ENCODE results near the gene AGAP1. TPM values are rescaled to one million over a fixed set of nuclear protein-coding genes. Genes with fewer than 3 reads are reported as not detected.

AGAP1 gene
- total and polyA plus RNA-seq, 4 donors = 2.0 to 8.5 (median 5.4) TPM

- DNase-seq (ENCODE audit: low spot score) = no peak
- Histone ChIP-seq H3K36me3 (ENCODE audit: control insufficient read depth in 4 of 4, insufficient read depth in 3 of 4, low read depth in 1 of 4, low read length in 3 of 4) (no peaks in the 10 kb centered on the region), H3K4me3 (ENCODE audit: low read depth in 1 of 3, low read length in 3 of 3) (no peak overlapping the region), H3K27ac (ENCODE audit: low read depth in 1 of 2, low read length in 2 of 2) (peak overlapping the region in 1 of 2 donors; percentile 14), H3K9ac (ENCODE audit: low read depth in 1 of 2, low read length in 2 of 2) (no peak overlapping the region), H3K4me1 (ENCODE audit: control insufficient read depth in 4 of 4, insufficient read depth in 4 of 4, low read length in 3 of 4) (peaks cover 3 to 23% (median 13%) of the 10 kb centered on the region in 4 donors), H3K27me3 (ENCODE audit: control insufficient read depth in 4 of 4, insufficient read depth in 4 of 4, low read length in 3 of 4) (no peaks in the 10 kb centered on the region), H3K9me3 (ENCODE audit: control insufficient read depth in 4 of 4, low read length in 3 of 4) (no peaks in the 10 kb centered on the region)
- TF ChIP-seq YY1 (IDR thresholded peaks at IDR 0.05) (no peak), GABPA (IDR thresholded peaks at IDR 0.05 in 1 of 2, conservative IDR thresholded peaks at IDR 0.05 in 1 of 2) (no peak), HNF4A (conservative IDR thresholded peaks at IDR 0.05) (peak in 1 of 2 donors; percentile 15), HNF4G (IDR thresholded peaks at IDR 0.05) (no peak), ZBTB33 (IDR thresholded peaks at IDR 0.05) (no peak), TAF1 (conservative IDR thresholded peaks at IDR 0.05) (no peak), RXRA (IDR thresholded peaks at IDR 0.05) (no peak)
- TF ChIP-seq, protein P1, sequence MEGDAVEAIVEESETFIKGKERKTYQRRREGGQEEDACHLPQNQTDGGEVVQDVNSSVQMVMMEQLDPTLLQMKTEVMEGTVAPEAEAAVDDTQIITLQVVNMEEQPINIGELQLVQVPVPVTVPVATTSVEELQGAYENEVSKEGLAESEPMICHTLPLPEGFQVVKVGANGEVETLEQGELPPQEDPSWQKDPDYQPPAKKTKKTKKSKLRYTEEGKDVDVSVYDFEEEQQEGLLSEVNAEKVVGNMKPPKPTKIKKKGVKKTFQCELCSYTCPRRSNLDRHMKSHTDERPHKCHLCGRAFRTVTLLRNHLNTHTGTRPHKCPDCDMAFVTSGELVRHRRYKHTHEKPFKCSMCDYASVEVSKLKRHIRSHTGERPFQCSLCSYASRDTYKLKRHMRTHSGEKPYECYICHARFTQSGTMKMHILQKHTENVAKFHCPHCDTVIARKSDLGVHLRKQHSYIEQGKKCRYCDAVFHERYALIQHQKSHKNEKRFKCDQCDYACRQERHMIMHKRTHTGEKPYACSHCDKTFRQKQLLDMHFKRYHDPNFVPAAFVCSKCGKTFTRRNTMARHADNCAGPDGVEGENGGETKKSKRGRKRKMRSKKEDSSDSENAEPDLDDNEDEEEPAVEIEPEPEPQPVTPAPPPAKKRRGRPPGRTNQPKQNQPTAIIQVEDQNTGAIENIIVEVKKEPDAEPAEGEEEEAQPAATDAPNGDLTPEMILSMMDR (IDR thresholded peaks at IDR 0.05; ENCODE audit: low read depth, low read length, missing input control) = no peak
- TF ChIP-seq, protein P2, sequence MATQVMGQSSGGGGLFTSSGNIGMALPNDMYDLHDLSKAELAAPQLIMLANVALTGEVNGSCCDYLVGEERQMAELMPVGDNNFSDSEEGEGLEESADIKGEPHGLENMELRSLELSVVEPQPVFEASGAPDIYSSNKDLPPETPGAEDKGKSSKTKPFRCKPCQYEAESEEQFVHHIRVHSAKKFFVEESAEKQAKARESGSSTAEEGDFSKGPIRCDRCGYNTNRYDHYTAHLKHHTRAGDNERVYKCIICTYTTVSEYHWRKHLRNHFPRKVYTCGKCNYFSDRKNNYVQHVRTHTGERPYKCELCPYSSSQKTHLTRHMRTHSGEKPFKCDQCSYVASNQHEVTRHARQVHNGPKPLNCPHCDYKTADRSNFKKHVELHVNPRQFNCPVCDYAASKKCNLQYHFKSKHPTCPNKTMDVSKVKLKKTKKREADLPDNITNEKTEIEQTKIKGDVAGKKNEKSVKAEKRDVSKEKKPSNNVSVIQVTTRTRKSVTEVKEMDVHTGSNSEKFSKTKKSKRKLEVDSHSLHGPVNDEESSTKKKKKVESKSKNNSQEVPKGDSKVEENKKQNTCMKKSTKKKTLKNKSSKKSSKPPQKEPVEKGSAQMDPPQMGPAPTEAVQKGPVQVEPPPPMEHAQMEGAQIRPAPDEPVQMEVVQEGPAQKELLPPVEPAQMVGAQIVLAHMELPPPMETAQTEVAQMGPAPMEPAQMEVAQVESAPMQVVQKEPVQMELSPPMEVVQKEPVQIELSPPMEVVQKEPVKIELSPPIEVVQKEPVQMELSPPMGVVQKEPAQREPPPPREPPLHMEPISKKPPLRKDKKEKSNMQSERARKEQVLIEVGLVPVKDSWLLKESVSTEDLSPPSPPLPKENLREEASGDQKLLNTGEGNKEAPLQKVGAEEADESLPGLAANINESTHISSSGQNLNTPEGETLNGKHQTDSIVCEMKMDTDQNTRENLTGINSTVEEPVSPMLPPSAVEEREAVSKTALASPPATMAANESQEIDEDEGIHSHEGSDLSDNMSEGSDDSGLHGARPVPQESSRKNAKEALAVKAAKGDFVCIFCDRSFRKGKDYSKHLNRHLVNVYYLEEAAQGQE (IDR thresholded peaks at IDR 0.05) = no peak
- WGBS = 84% methylated on average over 4 of the region's 4 CpGs
Observed at GRCh38 chr2:235512699-235513053, 18.8 kb downstream of the AGAP1 start.

- Histone ChIP-seq H3K9me3 (ENCODE audit: control insufficient read depth in 4 of 4, low read length in 3 of 4) (no peaks in the 10 kb centered on the region), H3K36me3 (ENCODE audit: control insufficient read depth in 4 of 4, insufficient read depth in 3 of 4, low read depth in 1 of 4, low read length in 3 of 4) (no peaks in the 10 kb centered on the region), H3K27me3 (ENCODE audit: control insufficient read depth in 4 of 4, insufficient read depth in 4 of 4, low read length in 3 of 4) (no peaks in the 10 kb centered on the region), H3K9ac (ENCODE audit: low read depth in 1 of 2, low read length in 2 of 2) (no peak overlapping the region), H3K27ac (ENCODE audit: low read depth in 1 of 2, low read length in 2 of 2) (peak overlapping the region; percentile 64 to 75), H3K4me3 (ENCODE audit: low read depth in 1 of 3, low read length in 3 of 3) (no peak overlapping the region), H3K4me1 (ENCODE audit: control insufficient read depth in 4 of 4, insufficient read depth in 4 of 4, low read length in 3 of 4) (peaks cover 3 to 28% (median 13%) of the 10 kb centered on the region in 4 donors)
- WGBS = 89% methylated on average over 14 of the region's 14 CpGs
- DNase-seq (ENCODE audit: low spot score) = no peak
- TF ChIP-seq, protein P2 (IDR thresholded peaks at IDR 0.05) = no peak
- TF ChIP-seq SP1 (IDR thresholded peaks at IDR 0.05) (no peak), EGR1 (IDR thresholded peaks at IDR 0.05; ENCODE audit: low read depth in 2 of 2) (no peak), FOXA2 (IDR thresholded peaks at IDR 0.05) (no peak), HNF4A (conservative IDR thresholded peaks at IDR 0.05) (no peak), NR2F2 (IDR thresholded peaks at IDR 0.05) (no peak), JUND (IDR thresholded peaks at IDR 0.05) (no peak), GABPA (IDR thresholded peaks at IDR 0.05 in 1 of 2, conservative IDR thresholded peaks at IDR 0.05 in 1 of 2) (no peak), HNF4G (IDR thresholded peaks at IDR 0.05) (no peak), RAD21 (IDR thresholded peaks at IDR 0.05) (no peak), FOXA1 (IDR thresholded peaks at IDR 0.05) (no peak), TAF1 (conservative IDR thresholded peaks at IDR 0.05) (no peak)
- TF ChIP-seq, protein P3, sequence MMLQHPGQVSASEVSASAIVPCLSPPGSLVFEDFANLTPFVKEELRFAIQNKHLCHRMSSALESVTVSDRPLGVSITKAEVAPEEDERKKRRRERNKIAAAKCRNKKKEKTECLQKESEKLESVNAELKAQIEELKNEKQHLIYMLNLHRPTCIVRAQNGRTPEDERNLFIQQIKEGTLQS (IDR thresholded peaks at IDR 0.05) = no peak
- TF ChIP-seq, protein P4, sequence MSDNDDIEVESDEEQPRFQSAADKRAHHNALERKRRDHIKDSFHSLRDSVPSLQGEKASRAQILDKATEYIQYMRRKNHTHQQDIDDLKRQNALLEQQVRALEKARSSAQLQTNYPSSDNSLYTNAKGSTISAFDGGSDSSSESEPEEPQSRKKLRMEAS (IDR thresholded peaks at IDR 0.05) = no peak
- TF ChIP-seq, protein P1 (IDR thresholded peaks at IDR 0.05; ENCODE audit: low read depth, low read length, missing input control) = no peak
Observed at GRCh38 chr2:235513984-235514626, 20.3 kb downstream of the AGAP1 start.

All from liver (tissue), 9 donors.